Measurements from ENCODE around the gene TMEM63C. TPM values are rescaled to one million over a fixed set of nuclear protein-coding genes. Genes with fewer than 3 reads are reported as not detected.

Gene TMEM63C
- total RNA-seq, 6 experiments from 2014 or later = 0.05 TPM; not detected in 5

DNA sequence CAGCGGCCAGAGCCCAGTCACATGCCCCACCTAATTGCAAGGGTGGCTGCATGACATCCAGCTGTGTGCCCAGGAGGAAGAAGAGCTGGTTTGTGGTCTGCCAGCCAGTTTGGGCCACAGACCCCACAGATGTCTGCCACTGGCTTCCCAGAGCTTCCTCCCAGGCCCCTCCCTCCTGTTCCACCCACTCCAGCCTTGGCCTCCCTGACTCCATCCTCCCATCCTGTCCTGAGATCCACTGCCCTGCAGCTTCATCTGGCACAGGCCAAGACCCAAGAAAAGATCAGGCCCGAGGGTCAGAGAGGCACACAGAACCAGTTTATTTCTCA lies 83.6 kb downstream of the TMEM63C start:
- Mint-ChIP-seq H3K4me1 (ENCODE audit: low read depth) (no peaks in the 10 kb centered on the region), H3K4me3 (no peak overlapping the region), H3K27me3 (ENCODE audit: insufficient read depth) (peaks cover 47% of the 10 kb centered on the region), H3K9me3 (peaks cover 6% of the 10 kb centered on the region), H3K27ac (no peak overlapping the region), H3K36me3 (ENCODE audit: low read depth) (no peaks in the 10 kb centered on the region)
- DNase-seq = no peak
- TF ChIP-seq, protein P1, sequence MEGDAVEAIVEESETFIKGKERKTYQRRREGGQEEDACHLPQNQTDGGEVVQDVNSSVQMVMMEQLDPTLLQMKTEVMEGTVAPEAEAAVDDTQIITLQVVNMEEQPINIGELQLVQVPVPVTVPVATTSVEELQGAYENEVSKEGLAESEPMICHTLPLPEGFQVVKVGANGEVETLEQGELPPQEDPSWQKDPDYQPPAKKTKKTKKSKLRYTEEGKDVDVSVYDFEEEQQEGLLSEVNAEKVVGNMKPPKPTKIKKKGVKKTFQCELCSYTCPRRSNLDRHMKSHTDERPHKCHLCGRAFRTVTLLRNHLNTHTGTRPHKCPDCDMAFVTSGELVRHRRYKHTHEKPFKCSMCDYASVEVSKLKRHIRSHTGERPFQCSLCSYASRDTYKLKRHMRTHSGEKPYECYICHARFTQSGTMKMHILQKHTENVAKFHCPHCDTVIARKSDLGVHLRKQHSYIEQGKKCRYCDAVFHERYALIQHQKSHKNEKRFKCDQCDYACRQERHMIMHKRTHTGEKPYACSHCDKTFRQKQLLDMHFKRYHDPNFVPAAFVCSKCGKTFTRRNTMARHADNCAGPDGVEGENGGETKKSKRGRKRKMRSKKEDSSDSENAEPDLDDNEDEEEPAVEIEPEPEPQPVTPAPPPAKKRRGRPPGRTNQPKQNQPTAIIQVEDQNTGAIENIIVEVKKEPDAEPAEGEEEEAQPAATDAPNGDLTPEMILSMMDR (IDR thresholded peaks at IDR 0.05) = no peak

GRCh38 chr14:77265561-77266335 lies 84.2 kb downstream of the TMEM63C start:
- TF ChIP-seq, protein P1 (IDR thresholded peaks at IDR 0.05) = no peak
- H3K4me1 Mint-ChIP-seq (ENCODE audit: low read depth) = no peaks in the 10 kb centered on the region

GRCh38 chr14:77266336-77266735 lies 84.7 kb downstream of the TMEM63C start:
- DNase-seq = no peak
- no peaks in the 10 kb centered on the region for H3K4me1 Mint-ChIP-seq (ENCODE audit: low read depth)
- peaks cover 6% of the 10 kb centered on the region for H3K9me3 Mint-ChIP-seq
- H3K27me3 Mint-ChIP-seq (ENCODE audit: insufficient read depth) = peaks cover 40% of the 10 kb centered on the region
- TF ChIP-seq, protein P1 (IDR thresholded peaks at IDR 0.05) = no peak
- H3K27ac Mint-ChIP-seq = no peak overlapping the region
- no peaks in the 10 kb centered on the region for H3K36me3 Mint-ChIP-seq (ENCODE audit: low read depth)
- H3K4me3 Mint-ChIP-seq = no peak overlapping the region

More at GRCh38 chr14:77265561-77266335, 84.2 kb downstream of the TMEM63C start:
- Mint-ChIP-seq H3K9me3 (peaks cover 6% of the 10 kb centered on the region), H3K27ac (no peak overlapping the region), H3K4me3 (no peak overlapping the region), H3K36me3 (ENCODE audit: low read depth) (no peaks in the 10 kb centered on the region), H3K27me3 (ENCODE audit: insufficient read depth) (peaks cover 44% of the 10 kb centered on the region)
- no peak for DNase-seq

GRCh38 chr14:77267937-77268699 lies 86.5 kb downstream of the TMEM63C start:
- TF ChIP-seq, protein P1 (IDR thresholded peaks at IDR 0.05) = no peak
- no peaks in the 10 kb centered on the region for H3K36me3 Mint-ChIP-seq (ENCODE audit: low read depth)
- peaks cover 43% of the 10 kb centered on the region for H3K27me3 Mint-ChIP-seq (ENCODE audit: insufficient read depth)
- H3K4me3 Mint-ChIP-seq = no peak overlapping the region
- no peak overlapping the region for H3K27ac Mint-ChIP-seq
- H3K9me3 Mint-ChIP-seq = peaks cover 6% of the 10 kb centered on the region
- DNase-seq = no peak
- no peaks in the 10 kb centered on the region for H3K4me1 Mint-ChIP-seq (ENCODE audit: low read depth)

DNA sequence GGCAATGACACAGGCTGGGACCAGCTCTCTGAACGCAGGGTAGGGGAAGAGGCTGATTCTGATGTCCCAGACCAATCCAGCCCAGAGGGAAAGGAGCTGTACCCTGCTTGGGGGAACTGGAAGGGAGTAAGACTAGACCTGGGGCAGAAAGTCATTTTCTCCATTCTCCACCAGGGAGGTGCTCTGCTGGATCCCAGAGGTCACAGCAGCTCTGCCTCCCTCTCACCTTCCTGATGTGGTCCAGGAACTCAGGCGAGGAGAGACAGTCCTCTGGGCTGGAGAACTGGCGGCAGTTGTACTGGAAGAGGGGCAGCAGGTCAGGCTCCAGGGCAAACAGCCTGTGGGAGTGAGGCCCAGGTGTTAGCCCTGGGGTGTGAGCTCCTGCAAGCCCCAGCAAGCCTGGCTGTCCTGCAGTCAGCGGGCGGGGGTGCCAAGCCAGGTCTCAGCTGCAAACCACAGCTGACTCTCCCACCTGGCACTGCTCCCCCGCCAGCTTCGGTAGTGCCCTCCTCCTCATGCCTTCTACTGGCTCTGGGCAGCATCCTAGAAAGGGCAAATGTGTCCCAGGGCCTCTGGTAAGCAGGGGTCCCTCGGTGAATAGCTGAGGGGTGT lies 87.5 kb downstream of the TMEM63C start:
- TF ChIP-seq, protein P1 (IDR thresholded peaks at IDR 0.05) = no peak
- H3K9me3 Mint-ChIP-seq = peaks cover 6% of the 10 kb centered on the region
- no peak overlapping the region for H3K27ac Mint-ChIP-seq
- no peak overlapping the region for H3K4me3 Mint-ChIP-seq
- no peaks in the 10 kb centered on the region for H3K4me1 Mint-ChIP-seq (ENCODE audit: low read depth)
- DNase-seq = no peak
- H3K36me3 Mint-ChIP-seq (ENCODE audit: low read depth) = no peaks in the 10 kb centered on the region
- peaks cover 43% of the 10 kb centered on the region for H3K27me3 Mint-ChIP-seq (ENCODE audit: insufficient read depth)

Data from HFFc6 (cell line).